Stimulated activated naive CD8-positive, alpha-beta T cell treated with anti-CD3 and anti-CD28 coated beads, Interleukin-15, amount 100 ng/mL, for 72 hours (primary cell): ENCODE results near the gene OR51B5.
"Not testable (repeated sequence)": the region's sequence is repeated elsewhere in the genome, so short reads cannot be mapped to it uniquely, and the experiment has no call there.

ENCODE experiments used
- ATAC-seq: fragments of 150-1000 bp; cut with Tn5 transposase; 2 replicates; pipeline ENCODE4 v1.10.0; 2021; ENCODE audit warnings: mild to moderate bottlenecking, moderate library complexity
- DNase-seq, 2 donors: peaks; one replicate each; pipeline ENCODE4 v3.0.0; 2021 to 2022
- H3K27ac Mint-ChIP-seq, 2 donors: one replicate each; pipeline ENCODE4 v1.8.0; 2022; ENCODE audit warnings: mild to moderate bottlenecking in 2 of 2, mixed read lengths in 2 of 2, moderate library complexity in 2 of 2
- H3K27me3 Mint-ChIP-seq: one replicate; pipeline ENCODE4 v1.8.0; 2022; ENCODE audit warnings: mixed read lengths
- H3K4me1 Mint-ChIP-seq: one replicate; pipeline ENCODE4 v1.8.0; 2022; ENCODE audit warnings: mild to moderate bottlenecking, mixed read lengths
- H3K4me3 Mint-ChIP-seq, 2 donors: one replicate each; pipeline ENCODE4 v1.8.0; 2022; ENCODE audit warnings: mild to moderate bottlenecking in 2 of 2, mixed read lengths in 2 of 2, moderate library complexity in 1 of 2
- H3K9me3 Mint-ChIP-seq, 2 donors: one replicate each; pipeline ENCODE4 v1.8.0; 2022; ENCODE audit warnings: mixed read lengths in 2 of 2

The OR51B5 gene

DNA sequence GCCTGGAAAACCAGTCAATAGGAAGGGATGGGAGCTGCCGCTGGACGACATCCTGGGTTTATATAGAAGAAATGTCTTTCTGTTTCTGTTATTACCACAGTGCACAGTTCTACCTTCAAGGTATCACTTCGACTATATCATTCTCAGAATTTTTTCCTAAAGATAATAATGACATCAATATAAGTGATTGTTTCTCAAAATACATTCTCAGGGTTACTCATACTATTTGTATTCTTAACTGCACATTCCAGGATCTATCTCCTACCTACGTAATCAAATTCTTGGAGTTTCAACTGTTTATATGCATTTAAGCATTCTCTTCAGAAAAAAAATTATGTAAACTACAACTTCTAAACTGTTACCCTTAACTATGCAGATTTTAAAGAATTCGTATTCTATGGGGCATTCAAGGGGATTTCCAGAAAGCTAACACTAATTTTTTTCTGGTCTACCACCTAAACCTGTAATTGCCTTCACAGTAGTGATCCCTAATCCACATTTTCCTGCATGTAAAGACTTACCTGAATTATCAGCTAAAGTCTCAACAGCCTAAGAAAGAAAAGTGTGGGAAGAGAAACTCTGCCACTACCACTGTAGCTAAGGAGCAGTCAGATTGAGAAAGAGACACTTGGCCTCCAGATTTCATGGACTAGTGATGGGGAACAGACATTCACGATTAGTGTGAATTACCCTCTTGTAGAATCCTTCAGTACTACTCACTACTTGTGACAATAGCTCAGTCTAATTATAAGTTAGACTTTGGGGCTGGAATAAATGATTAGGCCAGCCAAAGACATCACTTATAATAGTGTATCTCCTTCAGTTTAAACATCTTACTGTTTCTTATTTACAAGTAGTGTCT is at the start of gene OR51B5:
Gene OR51B5 (minus strand): TSS at position 51 of the 862 bp plus-strand sequence. CDS start 0 bp downstream, at position 51.
- no peak within 1 kb of the TSS for H3K4me3 Mint-ChIP-seq
- no peaks in the 10 kb centered on the region for H3K9me3 Mint-ChIP-seq
- no peak within 1 kb of the TSS for H3K27ac Mint-ChIP-seq
- no peaks in the 10 kb centered on the region for H3K4me1 Mint-ChIP-seq
- peaks cover 17% of the 10 kb centered on the region for H3K27me3 Mint-ChIP-seq
- DNase-seq (no peak), ATAC-seq (no peak)

DNA sequence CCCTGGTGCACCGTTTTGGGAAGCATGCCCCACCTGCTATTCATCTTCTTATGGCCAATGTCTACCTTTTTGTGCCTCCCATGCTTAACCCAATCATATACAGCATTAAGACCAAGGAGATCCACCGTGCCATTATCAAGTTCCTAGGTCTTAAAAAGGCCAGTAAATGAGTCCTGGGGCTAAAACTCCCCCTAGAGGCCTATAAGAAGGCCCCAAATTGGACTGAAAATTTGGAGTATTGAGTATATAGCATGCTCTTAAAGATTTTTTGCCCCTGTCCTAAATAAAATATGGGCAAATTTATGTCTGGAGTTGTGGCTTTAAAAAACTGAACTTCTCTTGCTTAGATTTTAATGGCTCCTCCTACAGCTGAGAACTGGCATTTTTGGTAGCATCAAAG is 46.9 kb upstream of the OR51B5 start:
- Mint-ChIP-seq H3K4me1 (no peaks in the 10 kb centered on the region), H3K27me3 (no peaks in the 10 kb centered on the region), H3K27ac (no peak overlapping the region), H3K4me3 (no peak overlapping the region), H3K9me3 (no peaks in the 10 kb centered on the region)
- ATAC-seq (no peak), DNase-seq (no peak)

- Mint-ChIP-seq H3K4me1 (no peaks in the 10 kb centered on the region), H3K9me3 (no peaks in the 10 kb centered on the region), H3K27me3 (no peaks in the 10 kb centered on the region), H3K27ac (no peak overlapping the region), H3K4me3 (no peak overlapping the region)
- ATAC-seq (no peak), DNase-seq (no peak)
These were observed 41.0 kb upstream of the OR51B5 start for GRCh38 chr11:5384335-5384734.

DNA sequence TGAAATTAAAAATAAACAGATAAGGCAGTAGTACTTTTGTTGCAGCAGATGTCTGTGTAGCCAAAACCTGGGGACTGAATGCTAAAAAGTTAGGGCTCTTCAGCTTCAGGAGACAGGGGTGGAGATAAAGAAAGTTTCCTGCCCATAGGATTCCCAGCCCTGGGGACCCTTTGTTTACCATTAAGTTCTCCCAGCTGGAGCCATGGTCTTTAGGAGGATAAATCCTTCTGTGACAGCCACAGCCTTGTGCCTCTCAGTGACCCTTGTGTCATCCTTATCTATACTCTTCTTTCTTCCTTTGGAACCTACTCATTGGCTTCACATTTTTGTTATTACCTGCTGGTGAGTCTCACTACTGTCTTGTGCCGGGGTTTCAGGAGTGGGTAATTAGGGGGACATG is 40.3 kb upstream of the OR51B5 start, which contains the start of gene OR51M1:
Gene OR51M1 (plus strand): TSS at position 237 of the 400 bp plus-strand sequence. CDS start 5,587 bp downstream, outside the sequence.
- ATAC-seq, result no peak
- DNase-seq, result no peak
- Mint-ChIP-seq H3K9me3 (no peaks in the 10 kb centered on the region), H3K4me1 (no peaks in the 10 kb centered on the region), H3K27me3 (no peaks in the 10 kb centered on the region), H3K4me3 (no peak within 1 kb of the TSS), H3K27ac (no peak within 1 kb of the TSS)

- Mint-ChIP-seq H3K4me3 (no peak overlapping the region), H3K27me3 (no peaks in the 10 kb centered on the region), H3K9me3 (no peaks in the 10 kb centered on the region), H3K27ac (no peak overlapping the region), H3K4me1 (no peaks in the 10 kb centered on the region)
- ATAC-seq, result peak; percentile 66
- DNase-seq, result peak; percentile 21 to 37
These were observed 37.5 kb upstream of the OR51B5 start for GRCh38 chr11:5380740-5381342.

DNA sequence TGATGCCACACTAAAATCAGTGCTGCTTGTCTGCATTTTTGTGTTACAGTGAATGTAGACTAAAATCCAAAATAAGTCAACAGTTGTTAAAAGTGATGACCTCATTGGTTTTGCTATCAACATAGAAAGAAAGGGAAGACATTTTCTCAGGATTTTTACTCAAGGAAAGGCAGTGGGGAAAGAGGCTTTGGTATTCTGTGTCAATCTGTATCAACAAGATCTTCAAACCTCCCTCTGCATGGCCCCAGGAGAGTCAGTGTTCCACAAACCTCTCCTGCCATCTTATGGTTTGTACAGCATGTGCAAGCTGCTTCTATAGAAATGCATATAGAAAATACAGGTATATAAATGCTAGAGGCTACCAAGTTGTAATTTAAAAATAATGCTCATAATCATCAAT is 26.5 kb upstream of the OR51B5 start:
- H3K27ac Mint-ChIP-seq, result no peak overlapping the region
- DNase-seq (no peak), ATAC-seq (no peak)
- no peak overlapping the region for H3K4me3 Mint-ChIP-seq
- H3K4me1 Mint-ChIP-seq, result no peaks in the 10 kb centered on the region
- peaks cover 9% of the 10 kb centered on the region for H3K27me3 Mint-ChIP-seq
- H3K9me3 Mint-ChIP-seq, result no peaks in the 10 kb centered on the region

DNA sequence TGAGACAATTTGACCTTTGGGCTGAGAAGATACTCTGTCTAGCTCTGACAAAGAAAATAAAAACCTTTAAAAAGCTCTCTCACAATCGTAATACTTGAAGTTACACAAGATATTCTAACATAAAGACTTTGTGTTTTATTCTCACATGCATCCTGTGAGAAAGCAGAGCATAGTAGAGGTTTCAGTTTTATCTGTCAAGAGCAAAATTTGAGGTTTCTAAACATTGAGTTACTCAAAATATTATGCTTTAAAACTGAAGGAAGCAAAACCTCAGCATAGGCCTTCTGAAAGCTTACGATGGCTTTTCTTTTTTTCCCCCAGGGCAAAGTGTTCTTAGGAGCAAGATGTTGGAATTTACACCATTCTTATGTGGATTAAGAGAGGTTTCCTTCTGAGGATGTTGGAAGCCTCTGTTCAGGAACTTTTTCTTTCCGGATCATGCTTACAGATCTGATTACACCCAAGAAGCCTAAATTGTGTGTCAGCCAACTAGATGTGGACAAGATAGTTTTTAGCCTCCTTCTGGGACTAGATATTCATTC is 25.2 kb upstream of the OR51B5 start:
- no peak overlapping the region for H3K4me3 Mint-ChIP-seq
- DNase-seq (no peak), ATAC-seq (no peak)
- no peak overlapping the region for H3K27ac Mint-ChIP-seq
- H3K9me3 Mint-ChIP-seq, result no peaks in the 10 kb centered on the region
- no peaks in the 10 kb centered on the region for H3K4me1 Mint-ChIP-seq
- peaks cover 9% of the 10 kb centered on the region for H3K27me3 Mint-ChIP-seq

- DNase-seq (no peak), ATAC-seq (no peak)
These were observed 24.2 kb upstream of the OR51B5 start for GRCh38 chr11:5367448-5368074.

GRCh38 chr11:5366856-5367255 is 23.5 kb upstream of the OR51B5 start:
- ATAC-seq (no peak), DNase-seq (no peak)
- Mint-ChIP-seq H3K27me3 (peaks cover 9% of the 10 kb centered on the region), H3K9me3 (peaks cover 0 to 4% of the 10 kb centered on the region in 2 donors), H3K4me1 (no peaks in the 10 kb centered on the region), H3K4me3 (no peak overlapping the region), H3K27ac (no peak overlapping the region)

More at GRCh38 chr11:5367448-5368074, 24.2 kb upstream of the OR51B5 start:
- Mint-ChIP-seq H3K4me1 (no peaks in the 10 kb centered on the region), H3K9me3 (no peaks in the 10 kb centered on the region), H3K4me3 (no peak overlapping the region), H3K27me3 (peaks cover 9% of the 10 kb centered on the region), H3K27ac (no peak overlapping the region)

DNA sequence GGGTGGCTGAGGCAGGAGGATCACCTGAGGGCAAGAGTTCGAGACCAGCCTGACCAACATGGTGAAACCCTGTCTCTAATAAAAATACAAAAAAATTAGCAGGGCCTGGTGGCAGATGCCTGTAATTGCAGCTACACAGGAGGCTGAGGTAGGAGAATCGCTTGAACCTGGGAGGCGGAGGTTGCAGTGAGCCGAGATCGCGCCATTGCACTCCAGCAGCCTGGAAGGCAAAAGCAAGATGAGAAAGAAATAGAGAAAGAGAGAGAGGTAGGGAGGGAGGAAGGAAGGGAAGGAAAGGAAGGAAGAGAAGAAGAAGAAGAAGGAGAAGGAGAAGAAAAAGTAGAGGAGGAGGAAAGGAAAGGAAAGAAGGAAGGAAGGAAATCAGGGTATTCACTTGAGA is 23.0 kb upstream of the OR51B5 start:
- not testable (repeated sequence) for H3K27ac Mint-ChIP-seq, H3K4me1 Mint-ChIP-seq, DNase-seq, H3K4me3 Mint-ChIP-seq, H3K9me3 Mint-ChIP-seq, ATAC-seq, H3K27me3 Mint-ChIP-seq

- H3K9me3 Mint-ChIP-seq, result peaks cover 0 to 4% of the 10 kb centered on the region in 2 donors
- H3K4me1 Mint-ChIP-seq, result no peaks in the 10 kb centered on the region
- H3K4me3 Mint-ChIP-seq, result no peak overlapping the region
- no peak overlapping the region for H3K27ac Mint-ChIP-seq
- H3K27me3 Mint-ChIP-seq, result peaks cover 9% of the 10 kb centered on the region
- DNase-seq (no peak), ATAC-seq (no peak)
These were observed 20.9 kb upstream of the OR51B5 start for GRCh38 chr11:5364214-5364613.

DNA sequence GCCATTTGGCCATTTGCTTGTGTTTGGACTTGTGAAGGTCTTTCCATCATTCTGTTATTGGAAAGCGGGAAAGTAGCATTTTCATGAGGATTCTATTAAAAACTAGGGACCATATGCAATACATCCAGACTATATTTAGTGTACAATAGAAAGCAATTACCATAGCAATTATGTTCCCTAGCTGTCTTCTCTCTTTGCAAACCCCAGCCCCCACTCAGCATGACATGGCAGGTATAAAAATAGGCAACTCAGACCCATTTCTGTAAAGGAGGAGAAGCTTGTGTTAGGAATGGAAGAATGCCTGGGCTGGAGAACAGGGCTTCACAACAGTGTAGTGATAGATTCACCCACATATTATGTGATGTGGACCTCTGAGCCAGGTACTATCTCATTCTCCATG is 20.4 kb upstream of the OR51B5 start:
- ATAC-seq, result no peak

GRCh38 chr11:5362017-5362625 is 18.8 kb upstream of the OR51B5 start:
- no peak for ATAC-seq
- H3K4me3 Mint-ChIP-seq, result no peak overlapping the region

More for the DNA sequence above, 20.4 kb upstream of the OR51B5 start:
- H3K4me1 Mint-ChIP-seq, result no peaks in the 10 kb centered on the region
- DNase-seq, result no peak
- peaks cover 9% of the 10 kb centered on the region for H3K27me3 Mint-ChIP-seq
- peaks cover 0 to 4% of the 10 kb centered on the region in 2 donors for H3K9me3 Mint-ChIP-seq
- H3K27ac Mint-ChIP-seq, result no peak overlapping the region
- H3K4me3 Mint-ChIP-seq, result no peak overlapping the region

DNA sequence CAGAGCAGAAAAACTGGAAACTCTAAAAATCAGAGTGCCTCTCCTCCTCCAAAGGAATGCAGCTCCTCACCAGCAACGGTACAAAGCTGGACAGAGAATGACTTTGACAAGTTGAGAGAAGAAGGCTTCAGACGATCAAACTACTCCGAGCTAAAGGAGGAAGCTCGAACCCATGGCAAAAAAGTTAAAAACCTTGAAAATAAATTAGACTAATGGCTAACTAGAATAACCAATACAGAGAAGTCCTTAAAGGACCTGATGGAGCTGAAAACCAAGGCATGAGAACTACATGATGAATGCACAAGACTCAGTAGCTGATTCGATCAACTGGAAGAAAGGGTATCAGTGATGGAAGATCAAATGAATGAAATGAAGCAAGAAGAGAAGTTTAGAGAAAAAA is 12.7 kb upstream of the OR51B5 start:
- H3K9me3 Mint-ChIP-seq, ATAC-seq, DNase-seq, H3K4me1 Mint-ChIP-seq, H3K27ac Mint-ChIP-seq, H3K4me3 Mint-ChIP-seq: not testable (repeated sequence)
- peaks cover 10% of the 10 kb centered on the region for H3K27me3 Mint-ChIP-seq

More at GRCh38 chr11:5362017-5362625, 18.8 kb upstream of the OR51B5 start:
- H3K27me3 Mint-ChIP-seq, result peaks cover 9% of the 10 kb centered on the region
- H3K9me3 Mint-ChIP-seq, result peaks cover 0 to 4% of the 10 kb centered on the region in 2 donors
- DNase-seq, result no peak
- H3K4me1 Mint-ChIP-seq, result no peaks in the 10 kb centered on the region
- H3K27ac Mint-ChIP-seq, result no peak overlapping the region

- H3K27me3 Mint-ChIP-seq, result peaks cover 30% of the 10 kb centered on the region
- DNase-seq, result no peak
- ATAC-seq, result no peak
- H3K4me3 Mint-ChIP-seq, result no peak within 1 kb of the TSS
- H3K4me1 Mint-ChIP-seq, result no peaks in the 10 kb centered on the region
- no peaks in the 10 kb centered on the region for H3K9me3 Mint-ChIP-seq
- H3K27ac Mint-ChIP-seq, result no peak within 1 kb of the TSS
These were observed 7.9 kb upstream of the OR51B5 start, which contains the start of gene OR51B6 for GRCh38 chr11:5351208-5351607. Gene OR51B6 (plus strand): TSS chr11:5351508. CDS start chr11:5351508, 0 bp downstream.
